GM06990 (cell line): ENCODE measurements around the gene ALG14.
"Not testable (repeated sequence)": the region's sequence is repeated elsewhere in the genome, so short reads cannot be mapped to it uniquely, and the experiment has no call there.

Source experiments
- DNase-seq: peaks from one replicate; pipeline ENCODE4 v3.0.0-alpha.2; 2011; ENCODE audit not compliant: insufficient read length; ENCODE audit errors: extremely low read depth
- H3K27me3 ChIP-seq: replicated peaks from 2 replicates; pipeline ENCODE4 v1.6.0; 2011; ENCODE audit warnings: low read length; ENCODE audit not compliant: control insufficient read depth, insufficient read depth
- H3K36me3 ChIP-seq: 2 replicates; pipeline ENCODE4 v1.5.1; 2011; ENCODE audit warnings: low read length; ENCODE audit not compliant: control insufficient read depth, insufficient read depth
- H3K4me3 ChIP-seq: replicated peaks from 2 replicates; pipeline ENCODE4 v1.5.1; 2011; ENCODE audit warnings: low read depth, mild to moderate bottlenecking, control low read depth, low read length
- TF ChIP-seq, protein P1 (sequence below): IDR thresholded peaks from 2 replicates; pipeline ENCODE4 v1.5.1; 2011; ENCODE audit warnings: low read length, control low read depth, mild to moderate bottlenecking, inconsistent platforms; ENCODE audit not compliant: insufficient read depth, poor library complexity, severe bottlenecking

The ALG14 gene

DNA sequence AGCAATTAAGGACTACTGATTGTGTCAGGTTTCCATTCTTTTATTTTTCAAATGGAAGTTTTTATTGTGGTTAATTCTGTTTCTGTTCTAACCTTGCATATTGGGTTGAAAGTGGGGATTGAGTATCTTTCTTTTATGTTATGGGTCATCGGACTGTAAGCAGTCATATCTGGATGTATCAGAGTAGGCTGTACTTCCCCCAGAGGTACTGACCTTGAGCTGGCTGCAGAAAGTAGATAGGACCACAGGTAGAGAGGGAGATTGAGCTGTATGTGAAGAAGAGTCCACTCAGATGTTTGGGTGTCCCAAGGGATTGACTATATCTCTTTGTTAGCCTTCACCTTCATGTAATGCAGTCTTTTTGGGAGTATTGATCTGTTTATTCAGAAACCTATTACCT is 20.5 kb upstream of the ALG14 start:
- TF ChIP-seq, protein P1, sequence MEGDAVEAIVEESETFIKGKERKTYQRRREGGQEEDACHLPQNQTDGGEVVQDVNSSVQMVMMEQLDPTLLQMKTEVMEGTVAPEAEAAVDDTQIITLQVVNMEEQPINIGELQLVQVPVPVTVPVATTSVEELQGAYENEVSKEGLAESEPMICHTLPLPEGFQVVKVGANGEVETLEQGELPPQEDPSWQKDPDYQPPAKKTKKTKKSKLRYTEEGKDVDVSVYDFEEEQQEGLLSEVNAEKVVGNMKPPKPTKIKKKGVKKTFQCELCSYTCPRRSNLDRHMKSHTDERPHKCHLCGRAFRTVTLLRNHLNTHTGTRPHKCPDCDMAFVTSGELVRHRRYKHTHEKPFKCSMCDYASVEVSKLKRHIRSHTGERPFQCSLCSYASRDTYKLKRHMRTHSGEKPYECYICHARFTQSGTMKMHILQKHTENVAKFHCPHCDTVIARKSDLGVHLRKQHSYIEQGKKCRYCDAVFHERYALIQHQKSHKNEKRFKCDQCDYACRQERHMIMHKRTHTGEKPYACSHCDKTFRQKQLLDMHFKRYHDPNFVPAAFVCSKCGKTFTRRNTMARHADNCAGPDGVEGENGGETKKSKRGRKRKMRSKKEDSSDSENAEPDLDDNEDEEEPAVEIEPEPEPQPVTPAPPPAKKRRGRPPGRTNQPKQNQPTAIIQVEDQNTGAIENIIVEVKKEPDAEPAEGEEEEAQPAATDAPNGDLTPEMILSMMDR, result no peak
- DNase-seq, result no peak
- Histone ChIP-seq H3K36me3 (no peaks in the 10 kb centered on the region), H3K27me3 (no peaks in the 10 kb centered on the region), H3K4me3 (no peak overlapping the region)

DNA sequence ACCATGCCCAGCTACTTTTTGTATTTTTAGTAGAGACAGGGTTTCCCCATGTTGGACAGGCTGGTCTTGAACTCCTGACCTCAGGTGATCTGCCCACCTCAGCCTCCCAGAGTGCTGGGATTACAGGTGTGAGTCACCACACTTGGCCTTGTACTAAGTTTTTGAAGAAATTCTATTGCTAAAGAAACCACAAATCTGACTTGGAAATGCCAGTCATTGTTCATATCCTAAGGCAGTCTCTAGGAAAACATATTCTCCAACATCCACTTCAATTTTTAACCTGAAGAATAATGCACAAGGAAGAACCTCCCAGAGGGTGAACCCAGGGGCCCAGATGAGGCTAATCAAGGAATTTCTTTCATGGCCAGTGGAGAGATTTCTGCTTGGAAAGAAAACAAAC is 20.1 kb upstream of the ALG14 start:
- H3K36me3 ChIP-seq, H3K4me3 ChIP-seq, DNase-seq, H3K27me3 ChIP-seq: not testable (repeated sequence)

DNA sequence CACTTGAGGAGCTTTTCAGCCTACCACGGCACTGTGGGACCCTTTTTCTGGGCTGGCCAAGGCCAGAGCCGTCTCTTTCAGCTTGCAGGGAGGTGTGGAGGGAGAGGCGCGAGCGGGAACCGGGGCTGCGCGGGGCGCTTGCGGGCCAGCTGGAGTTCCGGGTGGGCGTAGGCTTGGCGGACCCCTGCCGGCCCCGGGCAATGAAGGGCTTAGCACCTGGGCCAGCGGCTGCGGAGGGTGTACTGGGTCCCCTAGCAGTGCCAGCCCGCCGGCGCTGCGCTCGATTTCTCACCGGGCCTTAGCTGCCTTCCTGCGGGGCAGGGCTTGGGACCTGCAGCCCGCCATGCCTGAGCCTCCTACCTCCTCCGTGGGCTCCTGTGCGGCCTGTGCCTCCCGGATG is 18.5 kb upstream of the ALG14 start:
- not testable (repeated sequence) for DNase-seq, H3K4me3 ChIP-seq, H3K27me3 ChIP-seq, H3K36me3 ChIP-seq

DNA sequence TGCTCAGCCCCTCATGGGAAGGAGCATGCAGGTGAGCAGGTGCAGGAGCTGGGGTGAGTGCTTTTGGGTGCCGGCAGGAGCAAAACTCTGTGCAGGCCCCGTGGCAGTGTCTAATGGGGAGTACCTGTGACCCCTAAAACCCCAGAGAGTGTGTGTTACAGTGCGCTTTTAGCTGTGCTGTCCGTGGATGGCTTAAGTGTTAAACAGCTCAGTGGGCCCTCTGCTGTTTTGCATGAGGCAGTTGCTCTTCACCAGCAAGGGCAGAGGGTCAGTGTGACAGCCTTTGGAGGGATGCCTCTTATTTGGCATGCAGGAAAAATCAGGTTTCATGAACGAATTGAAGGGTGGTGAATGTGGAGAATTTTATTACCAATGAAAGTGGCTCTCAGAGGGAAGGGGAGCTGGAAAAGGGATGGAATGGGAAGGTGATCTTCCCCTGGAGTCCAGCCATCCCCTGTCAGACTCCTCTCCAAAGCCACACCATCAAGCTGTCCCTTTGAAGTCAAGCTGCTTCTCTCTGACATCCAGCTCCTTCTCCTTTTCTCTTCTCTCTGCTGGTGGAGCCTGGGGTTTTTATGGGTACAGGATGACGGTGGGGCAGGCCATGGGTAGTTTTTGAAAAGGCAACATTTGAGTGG is 17.0 kb upstream of the ALG14 start:
- Histone ChIP-seq H3K4me3 (no peak overlapping the region), H3K27me3 (no peaks in the 10 kb centered on the region), H3K36me3 (no peaks in the 10 kb centered on the region)
- TF ChIP-seq, protein P1, result no peak
- no peak for DNase-seq

DNA sequence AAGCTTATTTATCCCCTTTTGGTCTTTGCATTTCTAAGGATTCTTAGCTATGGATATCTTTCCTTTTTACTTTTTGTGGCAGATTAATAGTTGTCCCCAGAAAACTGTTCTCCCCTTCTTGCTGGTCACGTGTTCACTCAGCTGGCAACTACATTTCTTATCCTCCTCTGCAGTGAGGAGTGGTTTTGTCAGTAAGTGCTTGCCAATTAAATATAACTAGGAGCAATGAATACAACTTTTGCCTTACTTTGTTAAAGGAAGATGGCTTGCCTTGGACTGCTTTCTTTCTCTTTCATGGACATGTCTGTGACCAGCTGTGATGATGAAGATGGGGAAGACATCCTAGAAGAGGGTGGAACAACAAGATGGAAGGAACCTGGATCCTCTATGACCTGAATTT is 15.6 kb upstream of the ALG14 start:
- Histone ChIP-seq H3K27me3 (no peaks in the 10 kb centered on the region), H3K36me3 (no peaks in the 10 kb centered on the region), H3K4me3 (no peak overlapping the region)
- TF ChIP-seq, protein P1, result no peak
- no peak for DNase-seq

DNA sequence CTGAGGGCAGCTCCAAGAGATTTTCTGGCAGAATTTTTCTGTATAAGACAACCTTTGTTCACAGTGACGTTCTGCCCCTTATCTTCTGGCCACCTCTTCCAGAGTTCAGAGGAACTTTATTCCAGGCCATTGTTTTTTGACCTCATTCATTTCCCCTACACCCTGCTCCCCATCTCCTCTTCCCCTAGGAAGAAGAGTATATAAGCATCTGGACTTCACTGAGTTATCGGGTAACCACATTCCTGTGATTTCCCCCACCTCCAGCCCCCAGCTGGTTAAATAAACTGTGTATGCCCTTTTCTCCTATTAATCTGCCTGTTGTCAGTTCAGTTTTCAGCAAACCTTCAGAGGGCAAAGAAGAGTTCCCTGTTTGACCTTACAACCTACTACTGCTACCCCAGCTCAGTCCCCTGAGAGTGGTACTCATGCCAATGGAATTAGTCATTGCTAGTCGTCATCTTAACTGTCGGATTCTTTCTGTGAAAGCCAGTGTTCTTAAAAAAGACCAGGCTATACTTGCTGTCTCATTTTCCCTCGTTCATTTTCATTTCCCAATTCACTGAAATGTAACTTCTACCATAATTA is 14.3 kb upstream of the ALG14 start:
- Histone ChIP-seq H3K36me3 (no peaks in the 10 kb centered on the region), H3K4me3 (no peak overlapping the region), H3K27me3 (no peaks in the 10 kb centered on the region)
- no peak for DNase-seq
- TF ChIP-seq, protein P1, result no peak

DNA sequence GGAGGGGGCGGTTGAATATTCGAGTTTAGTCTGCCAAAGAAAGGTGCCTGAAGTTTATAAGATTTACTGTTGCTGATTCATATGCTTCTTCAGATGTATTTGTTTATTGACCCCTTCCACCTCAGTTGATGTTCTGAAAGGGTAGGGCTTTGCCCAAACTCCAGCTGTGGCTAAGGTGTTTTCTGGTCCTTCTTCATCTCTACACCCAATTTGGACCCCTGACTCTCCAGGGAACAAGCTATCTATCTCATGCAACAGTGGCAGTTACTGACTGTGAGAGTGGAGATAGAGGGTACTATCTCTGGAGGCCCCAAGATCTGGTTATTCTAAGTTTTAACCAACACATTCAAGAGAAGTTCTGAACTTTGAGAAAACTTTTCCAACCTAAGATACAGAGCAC is 12.6 kb upstream of the ALG14 start:
- Histone ChIP-seq H3K27me3 (no peaks in the 10 kb centered on the region), H3K4me3 (no peak overlapping the region), H3K36me3 (no peaks in the 10 kb centered on the region)
- no peak for DNase-seq
- TF ChIP-seq, protein P1, result no peak
